H54 (cell line): ENCODE results near the gene SLC22A17.
"Not testable (repeated sequence)": the region's sequence is repeated elsewhere in the genome, so short reads cannot be mapped to it uniquely, and the experiment has no call there.

ENCODE experiments used
- DNase-seq: peaks from one replicate; pipeline ENCODE4 v3.0.0; 2011; ENCODE audit warnings: low spot score, mixed read lengths; ENCODE audit not compliant: insufficient read length
- FAIRE-seq: peaks from 3 replicates; lab custom pipeline; 2011; peaks lifted over from hg19 to GRCh38; lab: Jason Lieb, UNC
- POLR2A ChIP-seq: IDR thresholded peaks from 2 replicates; pipeline ENCODE4 v1.6.1; 2011; ENCODE audit warnings: low read depth, mild to moderate bottlenecking, low read length

SLC22A17 gene

DNA sequence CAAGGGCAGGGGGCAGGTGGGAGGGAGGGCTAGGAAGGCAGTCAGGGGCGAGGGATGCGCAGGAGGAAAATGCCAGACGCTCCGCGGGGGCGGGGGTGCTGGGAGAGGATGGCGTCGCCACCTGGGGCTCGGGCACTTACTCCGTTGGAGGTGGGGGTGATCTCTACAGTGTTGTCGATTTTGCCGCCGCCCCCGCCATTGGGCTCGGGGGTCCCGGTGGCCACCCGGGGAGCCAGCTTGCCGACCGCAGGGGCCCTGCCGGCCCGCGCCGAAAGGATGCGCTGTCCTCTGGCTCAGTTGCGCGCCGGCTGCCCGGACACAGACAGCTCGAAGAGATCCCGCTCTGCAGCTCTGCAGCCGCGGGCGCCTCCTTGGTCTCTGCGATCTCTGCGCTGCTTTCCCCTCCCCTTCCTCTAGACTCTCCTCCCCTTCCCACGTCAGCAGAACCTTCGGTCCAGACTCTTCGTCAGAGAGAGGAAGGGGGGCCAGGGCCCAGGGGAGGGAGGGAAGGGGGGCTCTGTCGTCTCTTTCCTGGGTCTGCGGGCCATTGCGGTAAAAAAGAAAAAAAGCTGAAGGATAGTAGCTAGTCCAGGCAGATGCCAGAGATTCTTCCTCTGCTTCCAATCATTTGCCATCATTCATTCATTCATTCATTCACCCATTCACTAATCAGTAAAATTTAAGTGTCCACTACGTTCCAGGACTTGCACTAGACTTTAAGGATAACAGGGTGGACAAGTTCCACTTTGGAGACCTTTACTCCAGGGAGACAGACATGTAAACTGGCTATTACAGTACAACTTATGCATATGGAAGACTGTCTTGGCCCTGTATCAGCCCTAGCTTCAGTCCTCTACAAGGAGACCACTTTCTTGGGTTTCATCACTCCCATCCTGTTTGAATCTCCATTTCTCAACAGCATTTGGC is at the start of gene SLC22A17:
Gene SLC22A17 (minus strand): TSS at position 382 of the 927 bp plus-strand sequence.
- FAIRE-seq = no peak
- DNase-seq = peak; percentile 41
- peak; percentile 74 for TF ChIP-seq POLR2A

DNA sequence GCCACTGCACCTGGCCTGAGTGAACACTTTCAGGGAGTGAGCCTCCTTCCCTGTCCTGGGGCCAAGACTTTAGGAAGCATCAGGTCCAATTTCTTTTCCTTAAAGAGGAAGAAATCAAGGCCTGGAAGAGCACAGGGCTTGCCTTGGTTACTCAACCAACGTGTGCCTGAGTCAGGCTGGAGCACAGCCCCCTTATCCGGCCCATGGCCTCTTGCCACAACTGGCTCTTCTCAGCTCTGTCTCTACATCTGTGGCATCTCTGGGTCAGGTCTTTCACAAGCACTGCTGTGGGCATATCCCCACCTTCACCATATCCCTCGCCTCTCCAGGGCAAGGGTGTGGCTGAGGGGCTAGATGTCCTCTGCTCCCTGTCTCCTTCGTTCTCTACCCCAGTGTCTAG is 48.6 kb upstream of the SLC22A17 start:
- FAIRE-seq (no peak), DNase-seq (no peak)
- TF ChIP-seq POLR2A = no peak

- FAIRE-seq, DNase-seq: not testable (repeated sequence)
These were observed 47.9 kb upstream of the SLC22A17 start for GRCh38 chr14:23400496-23401149.

- DNase-seq = no peak
- no peak for TF ChIP-seq POLR2A
- no peak for FAIRE-seq
These were observed 46.9 kb upstream of the SLC22A17 start for GRCh38 chr14:23399591-23399990.

DNA sequence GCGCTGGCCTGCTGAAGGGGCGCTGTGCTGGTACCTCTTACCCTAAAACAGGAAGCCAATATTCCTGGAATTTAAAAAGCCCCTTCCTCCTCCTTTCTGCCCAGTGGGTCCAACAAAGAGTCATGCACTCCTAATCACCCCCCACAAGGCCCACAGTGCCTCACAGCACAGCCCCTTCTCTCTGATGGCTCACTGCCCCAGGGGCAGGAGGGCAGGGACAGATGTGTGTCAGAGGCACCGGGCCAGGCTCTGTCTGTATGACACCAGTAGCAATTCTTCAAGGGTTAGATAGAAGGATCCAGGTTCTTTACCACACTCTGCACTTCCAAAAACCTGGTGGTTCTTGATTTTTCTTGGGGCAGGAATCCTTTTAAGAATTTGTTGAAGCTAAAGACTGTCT is 46.4 kb upstream of the SLC22A17 start:
- no peak for FAIRE-seq
- TF ChIP-seq POLR2A = no peak
- no peak for DNase-seq

GRCh38 chr14:23398348-23398747 is 45.7 kb upstream of the SLC22A17 start:
- DNase-seq (no peak), FAIRE-seq (no peak)
- no peak for TF ChIP-seq POLR2A

DNA sequence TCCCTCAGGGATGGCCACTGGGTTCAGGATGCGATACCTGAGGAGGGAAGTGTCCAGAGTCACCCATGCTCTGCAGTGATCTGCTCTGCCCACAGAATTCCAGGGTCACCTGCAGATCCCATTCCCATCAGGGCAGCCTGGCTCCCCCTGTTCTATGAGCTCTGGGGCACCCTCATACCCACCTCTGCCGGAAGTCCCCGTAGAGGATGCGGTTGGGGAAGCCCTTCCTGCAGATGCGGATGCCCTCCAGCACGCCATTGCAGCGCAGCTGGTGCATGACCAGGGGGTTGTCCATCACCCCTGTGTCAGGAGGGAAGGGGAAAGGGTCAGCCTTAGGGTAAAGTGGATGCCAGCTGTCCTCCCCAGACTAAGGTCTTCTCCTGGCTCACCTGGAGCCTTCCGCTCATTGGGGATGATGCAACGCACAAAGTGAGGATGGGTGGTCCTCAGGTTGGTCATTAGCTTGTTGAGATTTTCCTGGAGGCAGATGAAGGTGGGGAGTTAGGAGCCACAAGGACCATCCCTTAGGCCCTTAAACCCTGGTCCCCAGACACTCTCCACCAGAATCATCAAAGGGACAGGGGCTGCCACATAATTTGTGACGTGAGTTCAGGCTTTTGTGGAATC is 44.2 kb upstream of the SLC22A17 start:
- no peak for TF ChIP-seq POLR2A
- no peak for FAIRE-seq

DNA sequence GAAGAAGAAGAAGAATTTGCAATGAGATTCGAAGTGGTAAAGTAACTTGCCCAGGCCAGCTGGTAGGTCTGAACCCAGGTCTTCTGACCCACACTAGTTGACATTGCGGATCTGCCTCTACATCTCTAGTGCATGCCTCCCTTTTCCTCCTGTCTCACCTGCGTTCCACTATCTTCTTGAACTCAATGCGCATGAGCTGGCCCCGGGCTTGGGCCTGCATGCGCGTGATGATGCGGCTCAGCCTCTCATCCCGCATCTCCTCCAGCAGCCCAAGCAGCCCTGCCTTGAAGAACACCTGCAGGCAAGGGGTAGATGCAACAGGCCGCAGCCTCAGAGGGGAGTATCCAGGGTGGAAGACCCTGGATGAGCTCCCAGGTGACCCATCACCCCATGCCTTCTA is 43.4 kb upstream of the SLC22A17 start:
- no peak for FAIRE-seq
- TF ChIP-seq POLR2A = no peak

More for the DNA sequence above, 44.2 kb upstream of the SLC22A17 start:
- DNase-seq = no peak

GRCh38 chr14:23392613-23393012 is 39.9 kb upstream of the SLC22A17 start:
- FAIRE-seq (no peak), DNase-seq (no peak)
- no peak for TF ChIP-seq POLR2A

More for the DNA sequence above, 43.4 kb upstream of the SLC22A17 start:
- no peak for DNase-seq

- not testable (repeated sequence) for FAIRE-seq
These were observed 37.2 kb upstream of the SLC22A17 start for GRCh38 chr14:23389871-23390270.

GRCh38 chr14:23389396-23389795 is 36.7 kb upstream of the SLC22A17 start:
- TF ChIP-seq POLR2A = no peak
- DNase-seq (no peak), FAIRE-seq (no peak)

More at GRCh38 chr14:23389871-23390270, 37.2 kb upstream of the SLC22A17 start:
- DNase-seq = not testable (repeated sequence)

- no peak for DNase-seq
- FAIRE-seq = no peak
- no peak for TF ChIP-seq POLR2A
These were observed 36.3 kb upstream of the SLC22A17 start for GRCh38 chr14:23388996-23389395.

DNA sequence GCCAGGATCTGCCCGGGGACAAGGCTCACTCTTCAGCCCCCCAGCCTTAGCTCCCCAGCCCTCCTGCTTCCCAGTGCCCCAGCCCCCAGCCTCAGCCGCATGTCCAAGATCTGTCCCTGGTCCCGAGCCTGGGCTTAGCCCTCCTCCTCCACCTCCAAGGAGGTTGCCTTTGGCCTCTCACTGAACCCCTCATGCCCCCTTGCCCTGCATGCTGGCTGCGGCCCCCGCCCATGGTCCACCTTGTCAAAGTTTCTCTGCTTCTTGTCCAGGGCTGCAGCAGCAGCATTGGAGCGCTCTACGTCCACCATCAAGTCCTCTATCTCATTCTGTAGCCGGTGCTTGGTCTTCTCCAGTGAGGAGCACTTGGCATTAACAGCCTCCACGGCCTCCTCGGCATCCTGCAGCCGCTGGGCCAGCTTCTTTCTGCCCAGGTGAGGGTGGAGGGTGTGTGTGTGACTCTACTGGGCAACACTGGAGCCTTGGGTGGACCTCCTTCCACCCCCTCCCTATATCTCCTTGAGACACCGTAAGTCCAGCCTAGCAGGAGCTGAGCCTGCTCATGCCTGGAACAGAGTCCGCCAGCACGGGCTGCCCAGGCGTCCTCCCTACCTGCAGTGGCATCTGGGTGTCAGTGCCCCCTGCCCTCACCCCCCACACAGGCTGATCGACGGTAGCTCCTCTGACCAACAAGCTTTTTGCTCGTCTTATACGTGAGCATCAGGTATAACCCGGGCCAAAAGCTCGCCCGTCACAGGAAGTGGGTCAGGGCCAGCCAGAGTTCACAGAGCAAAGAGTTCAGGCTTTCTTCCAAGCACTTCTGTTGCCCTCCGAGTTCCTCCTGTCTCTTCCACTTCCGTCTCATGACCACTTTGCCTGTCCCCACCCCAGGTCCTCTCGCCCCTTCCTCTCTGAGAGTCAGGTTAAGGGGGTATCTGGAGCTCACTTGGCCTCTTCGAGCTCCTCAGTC is 35.5 kb upstream of the SLC22A17 start:
- no peak for TF ChIP-seq POLR2A
- DNase-seq (no peak), FAIRE-seq (no peak)

DNA sequence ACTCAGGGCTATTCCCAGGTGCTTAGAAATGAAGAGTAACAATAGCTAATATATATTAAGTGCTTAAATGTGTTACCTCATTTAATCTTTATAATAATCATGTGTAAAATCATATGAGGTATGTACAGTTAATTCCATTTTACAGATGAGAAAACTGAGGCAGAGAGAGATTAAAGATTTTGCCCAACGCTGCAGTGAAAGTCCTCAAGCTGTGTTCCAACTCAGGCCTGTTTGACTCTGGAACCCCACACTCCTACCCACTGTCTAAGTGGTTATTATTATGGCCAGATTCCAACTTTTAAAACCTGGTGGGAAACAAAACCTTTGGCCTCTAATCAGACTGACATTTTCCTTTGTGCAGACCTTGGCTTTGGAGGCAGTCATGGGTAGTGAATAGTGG is 34.3 kb upstream of the SLC22A17 start:
- TF ChIP-seq POLR2A = no peak
- FAIRE-seq (no peak), DNase-seq (no peak)

GRCh38 chr14:23386266-23386657 is 33.6 kb upstream of the SLC22A17 start:
- FAIRE-seq, DNase-seq: not testable (repeated sequence)
